Heart left ventricle (tissue), 16 donors: ENCODE data around the gene OOSP3. TPM values are rescaled to one million over a fixed set of nuclear protein-coding genes. Genes with fewer than 3 reads are reported as not detected.

ENCODE experiments used
- ATAC-seq, 4 donors: fragments of 200-7000 bp; cut with Tn5 transposase; one replicate each; pipeline ENCODE4 v1.9.1; 2020 to 2022; ENCODE audit warnings: moderate library complexity in 4 of 4, mild to moderate bottlenecking in 3 of 4, moderate number of reproducible peaks in 1 of 4
- DNase-seq, 5 donors: peaks; one replicate each; pipeline ENCODE4 v3.0.0-alpha.2; 2020
- H3K27ac ChIP-seq, 12 donors: fragments of 200-600 bp; sonication (generic) in 4 of 12; one replicate each; pipeline versions ENCODE4 v1.5.0 to v1.8.0; 2016 to 2022; ENCODE audit warnings: mild to moderate bottlenecking in 2 of 12
- H3K27me3 ChIP-seq, 9 donors: fragments of 200-600 bp; sonication (generic) in 2 of 9; one replicate each; pipeline versions ENCODE4 v1.5.1 to v1.8.0; 2016 to 2022; ENCODE audit warnings: mild to moderate bottlenecking in 3 of 9
- H3K36me3 ChIP-seq, 9 donors: fragments of 200-600 bp; sonication (generic) in 2 of 9; one replicate each; pipeline versions ENCODE4 v1.5.0 to v1.8.0; 2018 to 2022; ENCODE audit warnings: mild to moderate bottlenecking in 2 of 9
- H3K4me1 ChIP-seq, 12 donors: fragments of 200-600 bp; sonication (generic) in 4 of 12; one replicate each; pipeline versions ENCODE4 v1.5.0 to v1.8.0; 2016 to 2022; ENCODE audit warnings: mild to moderate bottlenecking in 3 of 12
- H3K4me3 ChIP-seq, 12 donors: fragments of 200-600 bp; sonication (generic) in 4 of 12; one replicate each; pipeline versions ENCODE4 v1.5.0 to v1.8.0; 2017 to 2022; ENCODE audit warnings: mild to moderate bottlenecking in 9 of 12, moderate library complexity in 4 of 12
- H3K9me3 ChIP-seq, 12 donors: fragments of 200-600 bp; sonication (generic) in 4 of 12; one replicate each; pipeline versions ENCODE4 v1.5.0 to v1.8.0; 2016 to 2022; ENCODE audit warnings: mild to moderate bottlenecking in 1 of 12
- CTCF ChIP-seq, 12 donors: fragments of 200-600 bp; sonication (generic) in 4 of 12; IDR thresholded peaks; one replicate each; pipeline versions ENCODE4 v1.5.0 to v1.8.0; 2018 to 2022; ENCODE audit warnings: antibody characterized with exemption in 12 of 12, mild to moderate bottlenecking in 5 of 12
- POLR2A ChIP-seq, 2 donors: fragments of 450-650 bp; IDR thresholded peaks; one replicate each; pipeline ENCODE4 v1.6.1; 2017; ENCODE audit warnings: antibody characterized with exemption in 2 of 2, mild to moderate bottlenecking in 2 of 2, moderate library complexity in 2 of 2
- WGBS, 4 donors: extraction: QIAGEN DNeasy Blood & Tissue Kit in 2 of 4; methylation state at CpG; one replicate each; pipeline versions ENCODE4 v1.1.5 to v1.1.7; 2013 to 2018; 5-methylcytosine and 5-hydroxymethylcytosine counted together
- intact Hi-C, 10 donors: fragments of 100-400 bp; cut with DNase I; formaldehyde crosslinking; loops; one replicate each; pipeline versions ENCODE4 v1.11.1 to v1.14.2; 2022
- polyA plus RNA-seq, 2 donors: library from polyadenylated mRNA; stranded (reverse); fragments of 200-250 nt; gene quantifications; one replicate each; pipeline ENCODE4 v1.2.3, GENCODE V29; 2013
- total RNA-seq, 9 donors: library from RNA; depleted of rRNA in 2 of 9; stranded (reverse); fragments of >200 nt in 2 of 9; fragmentation: NEBNext Ultra II Directional in 3 of 9; extraction: Animal tissue kit (Norgen Biotek cat#: 25700) in 3 of 9; gene quantifications; one replicate each; pipeline versions ENCODE4 v1.1.0 to v1.2.4, GENCODE V29; 2016 to 2023
- donor health status: ischemic (EF 13 %, LVEDD 7.1; RV severe dilation, severe dysfunction).
- donor health status: healthy with polysubstance abuse.
- donor health status: DM: no; HTN: yes; CAD: no.
- donor health status: DM: no; HTN: no; CAD: no.
- donor health status: ischemic (EF 25% LVEDD 6.9; RV normal size, moderate dysfunction).
- donor health status: ischemic (EF 25% LVEDD 5.7; RV mildly dilated, moderate dysfunction).
- donor health status: healthy.
- donor health status: DM: yes; HTN: yes; CAD: no.
- donor health status: ischemic (EF 35%, LVEDD 5.7; RV mildly dilated, moderate dysfunction).
- donor health status: nonischemic (EF 11% LVEDD 7.7; RV severe dilation, severe dysfunction).
- donor health status: DM: yes; HTN: yes; CAD: no.
- donor health status: PGD.
- donor health status: ischemic (EF 29% LVEDD 5.4; RV normal size, mild dysfunction).
- donor health status: nonischemic (EF 23%, LVEDD 6.1; RV moderate dilation, normal function).

Gene OOSP3
- total and polyA plus RNA-seq, 11 donors, result not detected

DNA sequence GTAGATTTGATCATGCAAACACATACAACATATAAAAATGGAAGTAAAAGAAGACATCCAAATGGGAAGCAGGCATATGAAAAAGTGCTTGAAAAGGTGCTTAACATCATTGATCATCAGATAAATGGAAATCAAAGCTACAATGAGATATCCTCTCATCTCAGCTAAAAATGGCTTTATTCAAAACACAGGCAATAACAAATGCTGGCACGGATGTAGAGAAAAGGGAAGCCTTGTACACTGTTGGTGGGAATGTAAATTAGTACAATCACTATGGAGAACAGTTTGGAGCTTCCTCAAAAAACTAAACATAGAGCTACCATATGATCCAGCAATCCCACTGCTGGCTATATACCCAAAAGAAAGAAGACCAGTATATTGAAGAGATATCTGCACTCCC is 11.7 kb upstream of the OOSP3 start:
- DNase-seq, result no peak
- WGBS, 4 donors, result 68 to 88% (median 81%) methylated on average over 1 of the region's 1 CpG
- Histone ChIP-seq H3K4me3 (no peak overlapping the region), H3K4me1 (no peaks in the 10 kb centered on the region), H3K27ac (no peak overlapping the region), H3K9me3 (peaks cover 0 to 12% (median 0%) of the 10 kb centered on the region in 12 donors), H3K36me3 (no peaks in the 10 kb centered on the region), H3K27me3 (no peaks in the 10 kb centered on the region)
- intact Hi-C loops, result no loop called here
- TF ChIP-seq POLR2A (IDR thresholded peaks at IDR 0.05), result no peak
- no peak for TF ChIP-seq CTCF (IDR thresholded peaks at IDR 0.05)
- ATAC-seq, result no peak

GRCh38 chr11:59867946-59868345 is 10.6 kb upstream of the OOSP3 start:
- Histone ChIP-seq H3K9me3 (peaks cover 0 to 12% (median 0%) of the 10 kb centered on the region in 12 donors), H3K4me3 (no peak overlapping the region), H3K36me3 (no peaks in the 10 kb centered on the region), H3K27me3 (no peaks in the 10 kb centered on the region), H3K4me1 (no peaks in the 10 kb centered on the region), H3K27ac (no peak overlapping the region)
- intact Hi-C loops, result no loop called here
- ATAC-seq, result no peak
- WGBS, 4 donors, result 77 to 88% (median 84%) methylated on average over 2 of the region's 2 CpGs
- no peak for TF ChIP-seq POLR2A (IDR thresholded peaks at IDR 0.05)
- TF ChIP-seq CTCF (IDR thresholded peaks at IDR 0.05), result no peak
- DNase-seq, result no peak

DNA sequence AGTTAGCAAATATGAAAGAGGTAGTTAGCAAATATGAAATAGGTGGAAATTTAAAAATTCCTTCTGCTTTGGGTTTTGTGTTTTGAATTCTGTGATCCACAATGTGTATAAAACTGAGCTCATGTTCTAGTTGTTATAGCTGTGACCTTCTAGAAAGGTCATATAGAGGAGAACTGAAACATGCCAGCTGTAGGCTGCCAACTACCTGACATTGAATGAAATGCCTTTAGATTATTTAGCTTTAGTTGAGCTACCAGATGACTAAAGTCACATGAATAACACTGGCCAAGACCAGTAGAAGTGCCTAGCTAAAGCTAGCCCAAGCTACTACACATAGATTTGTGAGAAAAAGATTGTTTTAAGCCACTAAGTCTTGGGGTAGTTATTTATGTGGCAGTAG is 6.5 kb upstream of the OOSP3 start:
- DNase-seq (no peak), ATAC-seq (no peak)
- no peaks in the 10 kb centered on the region for H3K4me1 ChIP-seq
- H3K9me3 ChIP-seq, result peaks cover 0 to 12% (median 0%) of the 10 kb centered on the region in 12 donors
- no peak for TF ChIP-seq CTCF (IDR thresholded peaks at IDR 0.05)
- TF ChIP-seq POLR2A (IDR thresholded peaks at IDR 0.05), result no peak
- H3K27ac ChIP-seq, result no peak overlapping the region
- intact Hi-C loops, result no loop called here
- no peak overlapping the region for H3K4me3 ChIP-seq
- H3K27me3 ChIP-seq, result no peaks in the 10 kb centered on the region
- H3K36me3 ChIP-seq, result no peaks in the 10 kb centered on the region

DNA sequence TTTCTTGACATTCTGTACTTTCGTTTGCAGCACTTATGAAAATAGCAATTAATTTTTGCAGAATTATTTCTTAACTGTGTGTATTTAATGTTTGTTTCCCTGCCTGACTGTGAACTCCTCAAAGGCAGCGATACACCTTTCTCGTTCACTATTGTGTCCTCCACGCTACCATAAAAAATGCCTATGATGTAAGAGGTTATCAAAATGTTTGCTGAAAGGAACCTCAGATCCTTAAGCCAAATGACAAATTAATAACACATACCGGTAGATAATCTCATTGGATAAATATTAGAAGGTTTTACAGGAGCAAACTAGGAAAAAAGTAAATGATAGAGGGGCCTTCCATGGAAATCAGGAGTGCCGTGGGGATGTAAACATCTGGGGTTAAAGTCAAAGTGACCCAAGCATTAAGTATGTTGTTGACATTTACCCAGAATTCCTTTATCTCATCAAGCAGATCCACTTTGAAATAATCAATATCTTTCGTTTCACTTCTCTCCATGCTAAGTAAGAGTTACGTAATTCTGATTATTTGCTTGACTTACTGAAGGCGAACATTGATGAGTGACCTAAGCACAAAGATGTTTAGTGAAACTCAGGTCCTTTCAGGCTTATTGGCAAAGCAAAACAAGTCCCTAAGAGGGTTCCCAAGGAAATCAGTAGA is 2.6 kb upstream of the OOSP3 start:
- Histone ChIP-seq H3K27ac (no peak overlapping the region), H3K4me3 (no peak overlapping the region), H3K27me3 (no peaks in the 10 kb centered on the region), H3K9me3 (peaks cover 0 to 4% (median 0%) of the 10 kb centered on the region in 12 donors), H3K36me3 (no peaks in the 10 kb centered on the region), H3K4me1 (no peaks in the 10 kb centered on the region)
- ATAC-seq (no peak), DNase-seq (no peak)
- intact Hi-C loops, result no loop called here
- 88 to 90% (median 89%) methylated on average over 9 of the region's 9 CpGs for WGBS, 4 donors
- TF ChIP-seq POLR2A (IDR thresholded peaks at IDR 0.05), result no peak
- no peak for TF ChIP-seq CTCF (IDR thresholded peaks at IDR 0.05)
